Tibial artery (tissue), 4 donors: ENCODE measurements around the gene GID8.

Experiments
- DNase-seq, 2 donors: peaks; one replicate each; pipeline ENCODE4 v3.0.0-alpha.2; 2019
- H3K27ac ChIP-seq, 2 donors: fragments of 200-600 bp; sonication (generic) in 1 of 2; 1 replicate in 1 of 2; 2 replicates in 1 of 2; pipeline ENCODE4 v1.5.1; 2018 to 2019; ENCODE audit warnings: mild to moderate bottlenecking in 1 of 2
- H3K27me3 ChIP-seq, 2 donors: fragments of 200-600 bp; sonication (generic) in 1 of 2; one replicate each; pipeline versions ENCODE4 v1.5.1 to v1.6.0; 2016 to 2019
- H3K36me3 ChIP-seq, 3 donors: fragments of 200-600 bp; sonication (generic) in 2 of 3; one replicate each; pipeline ENCODE4 v1.5.1; 2016 to 2019; ENCODE audit warnings: mild to moderate bottlenecking in 2 of 3
- H3K4me1 ChIP-seq, 4 donors: fragments of 200-600 bp; sonication (generic) in 2 of 4; 1 replicate in 3 of 4; 2 replicates in 1 of 4; pipeline ENCODE4 v1.5.1; 2016 to 2019
- H3K4me3 ChIP-seq, 2 donors: fragments of 200-600 bp; sonication (generic) in 1 of 2; 1 replicate in 1 of 2; 2 replicates in 1 of 2; pipeline ENCODE4 v1.5.1; 2018 to 2019; ENCODE audit warnings: mild to moderate bottlenecking in 2 of 2
- H3K9me3 ChIP-seq, 3 donors: fragments of 200-600 bp; sonication (generic) in 1 of 3; one replicate each; pipeline ENCODE4 v1.5.1; 2016 to 2019
- intact Hi-C: fragments of 100-400 bp; cut with DNase I; formaldehyde crosslinking; loops from one replicate; pipeline ENCODE4 v1.15.0; 2023; ENCODE audit warnings: low total_unique reads
- TF ChIP-seq, protein P1 (sequence below), 2 experiments: fragments of 200-600 bp in 1 of 2; fragments of 450-650 bp in 1 of 2; IDR thresholded peaks; one replicate each; pipeline ENCODE4 v1.5.1; 2017 to 2019; ENCODE audit warnings: antibody characterized with exemption in 2 of 2, mild to moderate bottlenecking in 1 of 2, moderate library complexity in 1 of 2

The GID8 gene

DNA sequence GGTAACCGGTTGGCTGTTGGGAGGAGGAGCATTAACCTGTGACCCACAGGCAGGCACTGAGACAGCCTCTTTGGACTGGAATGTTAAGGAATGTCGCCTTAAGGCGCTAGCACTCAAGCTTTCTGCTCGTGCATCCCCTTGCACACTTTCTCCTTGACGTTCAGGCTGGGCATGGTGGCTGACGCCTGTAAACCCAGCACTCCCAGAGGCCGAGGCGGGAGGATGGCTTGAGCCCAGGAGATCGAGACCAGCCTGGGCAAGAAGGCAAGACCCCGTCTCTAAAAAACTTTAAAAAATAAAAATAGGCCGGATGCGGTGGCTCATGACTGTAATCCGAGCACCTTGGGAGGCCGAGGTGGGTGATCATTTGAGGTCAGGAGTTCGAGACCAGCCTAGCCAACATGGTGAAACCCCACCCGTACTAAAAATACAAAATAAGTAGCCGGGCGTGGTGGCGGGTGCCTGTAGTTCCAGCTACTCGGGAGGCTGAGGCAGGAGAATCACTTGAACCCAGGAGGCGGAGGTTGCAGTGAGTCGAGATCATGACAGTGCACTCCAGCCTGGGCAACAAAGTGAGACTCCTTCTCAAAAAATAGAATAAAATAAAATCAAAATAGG lies 1.9 kb upstream of the GID8 start:
- peaks cover 0 to 9% (median 0%) of the 10 kb centered on the region in 3 donors for H3K36me3 ChIP-seq
- intact Hi-C loops: loop anchor here (5.0 to 10.0 kb wide), 2 partner anchors 61 to 124 kb away; no protein-coding TSS in a partner anchor
- no peak for DNase-seq

DNA sequence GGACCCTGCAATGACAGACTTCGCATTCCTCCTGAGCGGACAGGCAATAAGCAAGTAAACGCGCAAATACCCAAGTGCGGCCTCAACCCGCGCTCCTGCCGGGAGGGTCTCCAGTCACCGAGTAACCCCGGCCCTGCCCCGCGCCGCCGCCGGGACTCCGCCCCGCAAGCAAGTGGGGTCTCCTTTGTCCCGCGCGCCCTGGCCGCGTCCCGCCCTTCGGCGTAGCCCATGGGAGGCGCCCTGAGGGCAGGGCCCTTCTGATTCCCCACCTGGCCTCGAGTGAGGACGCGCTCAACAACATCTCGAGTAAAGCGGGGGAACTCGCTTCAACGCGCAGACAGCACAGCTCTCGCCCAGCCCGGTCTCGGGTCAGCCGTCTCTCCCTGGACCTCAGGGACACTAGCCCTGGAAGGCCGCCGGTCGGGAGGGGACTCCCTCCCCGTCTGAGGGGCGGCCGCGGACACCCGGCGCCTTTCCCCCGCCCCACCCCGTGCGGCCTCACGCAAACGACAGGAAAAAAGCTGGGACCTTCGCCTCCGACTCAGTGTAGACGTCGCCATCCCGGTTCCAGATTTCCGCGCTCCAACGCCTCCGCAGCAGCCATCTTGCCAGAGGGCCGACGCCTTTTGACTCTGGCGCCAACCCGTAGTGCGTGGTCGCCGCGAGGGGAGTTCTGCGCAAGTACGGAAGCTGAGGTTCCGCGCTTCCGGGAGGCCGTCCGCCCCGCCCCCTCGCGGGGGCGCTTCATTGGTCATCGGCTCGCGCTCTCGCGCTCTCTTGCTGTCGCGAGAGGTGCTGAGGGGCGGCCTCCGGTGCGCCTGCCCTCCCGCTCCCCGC lies 461 bp upstream of the GID8 start:
- intact Hi-C loops: loop anchor here (5.0 to 10.0 kb wide), 2 partner anchors 63 to 125 kb away; no protein-coding TSS in a partner anchor
- TF ChIP-seq, protein P1, sequence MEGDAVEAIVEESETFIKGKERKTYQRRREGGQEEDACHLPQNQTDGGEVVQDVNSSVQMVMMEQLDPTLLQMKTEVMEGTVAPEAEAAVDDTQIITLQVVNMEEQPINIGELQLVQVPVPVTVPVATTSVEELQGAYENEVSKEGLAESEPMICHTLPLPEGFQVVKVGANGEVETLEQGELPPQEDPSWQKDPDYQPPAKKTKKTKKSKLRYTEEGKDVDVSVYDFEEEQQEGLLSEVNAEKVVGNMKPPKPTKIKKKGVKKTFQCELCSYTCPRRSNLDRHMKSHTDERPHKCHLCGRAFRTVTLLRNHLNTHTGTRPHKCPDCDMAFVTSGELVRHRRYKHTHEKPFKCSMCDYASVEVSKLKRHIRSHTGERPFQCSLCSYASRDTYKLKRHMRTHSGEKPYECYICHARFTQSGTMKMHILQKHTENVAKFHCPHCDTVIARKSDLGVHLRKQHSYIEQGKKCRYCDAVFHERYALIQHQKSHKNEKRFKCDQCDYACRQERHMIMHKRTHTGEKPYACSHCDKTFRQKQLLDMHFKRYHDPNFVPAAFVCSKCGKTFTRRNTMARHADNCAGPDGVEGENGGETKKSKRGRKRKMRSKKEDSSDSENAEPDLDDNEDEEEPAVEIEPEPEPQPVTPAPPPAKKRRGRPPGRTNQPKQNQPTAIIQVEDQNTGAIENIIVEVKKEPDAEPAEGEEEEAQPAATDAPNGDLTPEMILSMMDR (IDR thresholded peaks at IDR 0.05): no peak
- peaks cover 0 to 67% (median 50%) of the 10 kb centered on the region in 4 donors for H3K4me1 ChIP-seq

More for the DNA sequence above, 1.9 kb upstream of the GID8 start:
- no peak overlapping the region for H3K27ac ChIP-seq
- TF ChIP-seq, protein P1 (IDR thresholded peaks at IDR 0.05): no peak
- peaks cover 0 to 57% (median 40%) of the 10 kb centered on the region in 4 donors for H3K4me1 ChIP-seq
- H3K9me3 ChIP-seq: no peaks in the 10 kb centered on the region
- peak overlapping the region; percentile 76 to 87 for H3K4me3 ChIP-seq
- H3K27me3 ChIP-seq: no peaks in the 10 kb centered on the region

DNA sequence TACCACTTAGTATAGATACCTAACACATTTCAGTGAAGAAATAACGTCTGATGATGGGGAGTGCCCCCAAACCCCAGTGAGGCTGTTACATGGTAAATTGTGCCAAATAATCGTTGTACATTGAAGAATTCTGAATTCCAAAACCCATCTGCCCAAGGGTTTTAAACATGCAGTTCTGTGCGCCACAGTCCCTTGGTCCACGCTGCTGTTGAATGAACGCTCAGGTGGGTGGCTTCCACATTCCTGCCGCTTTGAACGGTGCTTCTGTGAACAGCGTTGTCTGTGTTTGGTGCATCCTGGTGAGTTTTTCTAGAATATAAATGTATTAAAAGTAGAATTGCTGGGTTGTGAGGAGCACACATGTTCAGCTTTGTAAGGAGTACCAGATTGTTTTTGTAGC lies 2.9 kb downstream of the GID8 start:
- DNase-seq: no peak
- Histone ChIP-seq H3K4me1 (peaks cover 0 to 50% (median 38%) of the 10 kb centered on the region in 4 donors), H3K27me3 (no peaks in the 10 kb centered on the region), H3K36me3 (peaks cover 22 to 48% (median 31%) of the 10 kb centered on the region in 3 donors), H3K4me3 (no peak overlapping the region), H3K9me3 (no peaks in the 10 kb centered on the region), H3K27ac (no peak overlapping the region)
- intact Hi-C loops: no loop called here
- TF ChIP-seq, protein P1 (IDR thresholded peaks at IDR 0.05): no peak

More for the DNA sequence above, 461 bp upstream of the GID8 start:
- no peaks in the 10 kb centered on the region for H3K9me3 ChIP-seq
- H3K27ac ChIP-seq: peak overlapping the region; percentile 77 to 91
- DNase-seq: peak; percentile 95 to 98
- H3K4me3 ChIP-seq: peak overlapping the region; percentile 76 to 87
- peaks cover 0 to 22% (median 0%) of the 10 kb centered on the region in 3 donors for H3K36me3 ChIP-seq
- H3K27me3 ChIP-seq: no peaks in the 10 kb centered on the region

DNA sequence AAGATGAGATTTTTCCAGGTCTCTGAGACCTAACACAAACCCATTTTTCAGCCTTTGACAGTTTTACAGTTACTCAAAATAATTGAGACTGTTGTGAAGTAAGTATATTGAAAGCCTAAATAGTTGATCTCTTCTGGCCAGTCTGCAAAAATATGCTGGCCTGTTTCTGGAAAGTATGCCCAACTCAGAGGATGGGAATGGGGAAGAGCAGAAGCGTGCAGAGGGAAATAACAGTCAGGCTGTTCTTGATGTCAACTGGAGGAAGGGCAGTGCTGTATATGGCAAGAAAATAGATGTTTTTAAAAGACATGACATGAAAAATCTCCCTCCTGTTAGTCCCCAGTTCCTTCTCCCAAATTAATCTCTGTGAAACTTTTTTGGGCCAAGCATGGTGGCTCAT lies 3.8 kb downstream of the GID8 start:
- intact Hi-C loops: no loop called here
- H3K36me3 ChIP-seq: peaks cover 31 to 58% (median 38%) of the 10 kb centered on the region in 3 donors
- TF ChIP-seq, protein P1 (IDR thresholded peaks at IDR 0.05): no peak
- peaks cover 0 to 40% (median 30%) of the 10 kb centered on the region in 4 donors for H3K4me1 ChIP-seq
- H3K4me3 ChIP-seq: no peak overlapping the region
- no peaks in the 10 kb centered on the region for H3K9me3 ChIP-seq
- DNase-seq: no peak
- no peaks in the 10 kb centered on the region for H3K27me3 ChIP-seq
- H3K27ac ChIP-seq: no peak overlapping the region

DNA sequence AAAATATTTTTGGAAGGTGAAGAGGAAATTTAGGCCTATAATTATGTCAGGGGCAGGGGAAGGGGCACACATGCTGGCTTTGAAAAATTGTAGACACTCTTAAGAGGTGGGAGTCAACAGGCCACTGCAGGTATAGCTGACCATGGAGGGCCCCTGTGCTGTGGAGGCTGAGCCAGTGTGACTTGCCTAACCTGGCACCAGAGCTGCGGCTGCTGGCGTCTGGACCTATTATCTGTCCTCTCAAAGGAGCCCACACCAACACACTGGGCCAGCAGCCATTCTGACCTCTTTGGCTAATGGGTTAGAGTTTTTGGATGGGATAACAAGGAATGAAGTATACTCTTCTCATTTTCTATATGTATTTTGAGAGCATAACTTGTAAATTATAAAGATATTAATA lies 4.5 kb downstream of the GID8 start:
- Histone ChIP-seq H3K9me3 (no peaks in the 10 kb centered on the region), H3K4me1 (peaks cover 0 to 38% (median 29%) of the 10 kb centered on the region in 4 donors), H3K27ac (no peak overlapping the region), H3K36me3 (peaks cover 36 to 64% (median 42%) of the 10 kb centered on the region in 3 donors), H3K4me3 (no peak overlapping the region), H3K27me3 (no peaks in the 10 kb centered on the region)
- intact Hi-C loops: no loop called here
- peak in 1 of 2 donors; percentile 49 for DNase-seq
- TF ChIP-seq, protein P1 (IDR thresholded peaks at IDR 0.05): no peak
